Measurements from ENCODE around the gene ARL16. TPM values are rescaled to one million over a fixed set of nuclear protein-coding genes. Genes with fewer than 3 reads are reported as not detected.

The ARL16 gene
- polyA plus RNA-seq, 1 of the 3 experiments (the other 2 are of a cell fraction), result 148 TPM

DNA sequence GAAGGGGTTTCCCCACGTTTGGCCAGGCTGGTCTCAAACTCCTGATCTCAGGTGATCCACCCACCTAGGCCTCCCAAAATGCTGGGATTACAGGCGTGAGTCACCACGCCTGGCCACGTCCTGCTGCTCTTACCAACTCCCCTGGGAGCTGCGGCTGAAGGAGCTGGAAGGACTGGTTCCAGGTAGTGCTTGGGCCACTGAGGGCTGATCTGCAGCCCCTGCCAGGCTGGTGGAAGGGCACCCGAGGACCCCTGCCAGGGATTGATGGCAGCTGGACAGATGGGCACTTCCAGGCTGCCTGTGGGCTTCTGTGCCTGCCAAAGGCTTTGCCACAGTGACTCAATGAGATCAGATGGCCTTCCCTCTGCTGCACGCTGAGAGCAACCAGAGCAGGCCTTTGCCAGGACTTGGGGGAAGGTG lies 19.5 kb downstream of the ARL16 start:
- Histone ChIP-seq H3K4me3 (ENCODE audit: low read depth in 2 of 2, low read length in 1 of 2) (no peak overlapping the region), H3K79me2 (ENCODE audit: insufficient read depth) (peaks cover 47% of the 10 kb centered on the region), H3K27ac (ENCODE audit: low read depth in 2 of 2, low read length in 1 of 2) (no peak overlapping the region), H3K27me3 (ENCODE audit: insufficient read depth) (no peaks in the 10 kb centered on the region), H3K4me1 (ENCODE audit: control insufficient read depth in 1 of 2, insufficient read depth in 2 of 2, low read depth in 1 of 2, low read length in 1 of 2) (peaks cover 18 to 22% of the 10 kb centered on the region in 2 experiments; a peak in 3 of 4 replicates), H4K20me1 (ENCODE audit: insufficient read depth) (no peaks in the 10 kb centered on the region), H3F3A (replicated peaks; ENCODE audit: insufficient read depth) (peaks cover 7% of the 10 kb centered on the region), H3K9me2 (no peaks in the 10 kb centered on the region), H3K4me2 (no peak overlapping the region), H3K9me3 (no peaks in the 10 kb centered on the region), H2AFZ (ENCODE audit: low read depth) (no peak overlapping the region), H3K36me3 (replicated peaks in 1 of 2; ENCODE audit: control insufficient read depth in 1 of 2, insufficient read depth in 2 of 2, low read length in 1 of 2) (peaks cover 10 to 17% of the 10 kb centered on the region in 2 experiments), H3K9ac (no peak overlapping the region)
- WGBS (ENCODE audit: low lambda C conversion rate), result 81% methylated on average over 7 of the region's 7 CpGs
- DNase-seq, result no peak
- TF ChIP-seq RAD21 (IDR thresholded peaks at IDR 0.05; ENCODE audit: low read length), result no peak
- TF ChIP-seq, protein P1, sequence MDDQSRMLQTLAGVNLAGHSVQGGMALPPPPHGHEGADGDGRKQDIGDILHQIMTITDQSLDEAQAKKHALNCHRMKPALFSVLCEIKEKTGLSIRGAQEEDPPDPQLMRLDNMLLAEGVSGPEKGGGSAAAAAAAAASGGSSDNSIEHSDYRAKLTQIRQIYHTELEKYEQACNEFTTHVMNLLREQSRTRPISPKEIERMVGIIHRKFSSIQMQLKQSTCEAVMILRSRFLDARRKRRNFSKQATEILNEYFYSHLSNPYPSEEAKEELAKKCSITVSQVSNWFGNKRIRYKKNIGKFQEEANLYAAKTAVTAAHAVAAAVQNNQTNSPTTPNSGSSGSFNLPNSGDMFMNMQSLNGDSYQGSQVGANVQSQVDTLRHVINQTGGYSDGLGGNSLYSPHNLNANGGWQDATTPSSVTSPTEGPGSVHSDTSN (IDR thresholded peaks at IDR 0.05), result no peak
- no peak for TF ChIP-seq MEF2A (IDR thresholded peaks at IDR 0.05; ENCODE audit: borderline replicate concordance, low read depth)
- no peak for TF ChIP-seq JUND (IDR thresholded peaks at IDR 0.05)
- TF ChIP-seq, protein P2, sequence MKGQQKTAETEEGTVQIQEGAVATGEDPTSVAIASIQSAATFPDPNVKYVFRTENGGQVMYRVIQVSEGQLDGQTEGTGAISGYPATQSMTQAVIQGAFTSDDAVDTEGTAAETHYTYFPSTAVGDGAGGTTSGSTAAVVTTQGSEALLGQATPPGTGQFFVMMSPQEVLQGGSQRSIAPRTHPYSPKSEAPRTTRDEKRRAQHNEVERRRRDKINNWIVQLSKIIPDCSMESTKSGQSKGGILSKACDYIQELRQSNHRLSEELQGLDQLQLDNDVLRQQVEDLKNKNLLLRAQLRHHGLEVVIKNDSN (IDR thresholded peaks at IDR 0.05; ENCODE audit: borderline replicate concordance, low read depth), result no peak
- no peak for TF ChIP-seq TEAD4 (IDR thresholded peaks at IDR 0.05; ENCODE audit: borderline replicate concordance, insufficient read depth)
- no peak for TF ChIP-seq NFIC (IDR thresholded peaks at IDR 0.05; ENCODE audit: borderline replicate concordance)
- TF ChIP-seq RCOR1 (IDR thresholded peaks at IDR 0.05; ENCODE audit: low read length), result no peak
- no peak for TF ChIP-seq MXI1 (IDR thresholded peaks at IDR 0.05; ENCODE audit: low read depth, low read length)
- TF ChIP-seq RXRA (IDR thresholded peaks at IDR 0.05; ENCODE audit: borderline replicate concordance, low read depth), result no peak
- no peak for TF ChIP-seq SMC3 (IDR thresholded peaks at IDR 0.05; ENCODE audit: low read depth, low read length)
- TF ChIP-seq, protein P3, sequence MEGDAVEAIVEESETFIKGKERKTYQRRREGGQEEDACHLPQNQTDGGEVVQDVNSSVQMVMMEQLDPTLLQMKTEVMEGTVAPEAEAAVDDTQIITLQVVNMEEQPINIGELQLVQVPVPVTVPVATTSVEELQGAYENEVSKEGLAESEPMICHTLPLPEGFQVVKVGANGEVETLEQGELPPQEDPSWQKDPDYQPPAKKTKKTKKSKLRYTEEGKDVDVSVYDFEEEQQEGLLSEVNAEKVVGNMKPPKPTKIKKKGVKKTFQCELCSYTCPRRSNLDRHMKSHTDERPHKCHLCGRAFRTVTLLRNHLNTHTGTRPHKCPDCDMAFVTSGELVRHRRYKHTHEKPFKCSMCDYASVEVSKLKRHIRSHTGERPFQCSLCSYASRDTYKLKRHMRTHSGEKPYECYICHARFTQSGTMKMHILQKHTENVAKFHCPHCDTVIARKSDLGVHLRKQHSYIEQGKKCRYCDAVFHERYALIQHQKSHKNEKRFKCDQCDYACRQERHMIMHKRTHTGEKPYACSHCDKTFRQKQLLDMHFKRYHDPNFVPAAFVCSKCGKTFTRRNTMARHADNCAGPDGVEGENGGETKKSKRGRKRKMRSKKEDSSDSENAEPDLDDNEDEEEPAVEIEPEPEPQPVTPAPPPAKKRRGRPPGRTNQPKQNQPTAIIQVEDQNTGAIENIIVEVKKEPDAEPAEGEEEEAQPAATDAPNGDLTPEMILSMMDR (IDR thresholded peaks at IDR 0.05), result no peak
- TF ChIP-seq, protein P4, sequence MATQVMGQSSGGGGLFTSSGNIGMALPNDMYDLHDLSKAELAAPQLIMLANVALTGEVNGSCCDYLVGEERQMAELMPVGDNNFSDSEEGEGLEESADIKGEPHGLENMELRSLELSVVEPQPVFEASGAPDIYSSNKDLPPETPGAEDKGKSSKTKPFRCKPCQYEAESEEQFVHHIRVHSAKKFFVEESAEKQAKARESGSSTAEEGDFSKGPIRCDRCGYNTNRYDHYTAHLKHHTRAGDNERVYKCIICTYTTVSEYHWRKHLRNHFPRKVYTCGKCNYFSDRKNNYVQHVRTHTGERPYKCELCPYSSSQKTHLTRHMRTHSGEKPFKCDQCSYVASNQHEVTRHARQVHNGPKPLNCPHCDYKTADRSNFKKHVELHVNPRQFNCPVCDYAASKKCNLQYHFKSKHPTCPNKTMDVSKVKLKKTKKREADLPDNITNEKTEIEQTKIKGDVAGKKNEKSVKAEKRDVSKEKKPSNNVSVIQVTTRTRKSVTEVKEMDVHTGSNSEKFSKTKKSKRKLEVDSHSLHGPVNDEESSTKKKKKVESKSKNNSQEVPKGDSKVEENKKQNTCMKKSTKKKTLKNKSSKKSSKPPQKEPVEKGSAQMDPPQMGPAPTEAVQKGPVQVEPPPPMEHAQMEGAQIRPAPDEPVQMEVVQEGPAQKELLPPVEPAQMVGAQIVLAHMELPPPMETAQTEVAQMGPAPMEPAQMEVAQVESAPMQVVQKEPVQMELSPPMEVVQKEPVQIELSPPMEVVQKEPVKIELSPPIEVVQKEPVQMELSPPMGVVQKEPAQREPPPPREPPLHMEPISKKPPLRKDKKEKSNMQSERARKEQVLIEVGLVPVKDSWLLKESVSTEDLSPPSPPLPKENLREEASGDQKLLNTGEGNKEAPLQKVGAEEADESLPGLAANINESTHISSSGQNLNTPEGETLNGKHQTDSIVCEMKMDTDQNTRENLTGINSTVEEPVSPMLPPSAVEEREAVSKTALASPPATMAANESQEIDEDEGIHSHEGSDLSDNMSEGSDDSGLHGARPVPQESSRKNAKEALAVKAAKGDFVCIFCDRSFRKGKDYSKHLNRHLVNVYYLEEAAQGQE (IDR thresholded peaks at IDR 0.05; ENCODE audit: low read depth, low read length), result no peak
- no peak for TF ChIP-seq FOSL2 (IDR thresholded peaks at IDR 0.05; ENCODE audit: borderline replicate concordance, low read depth)
- ChIA-PET CTCF (interaction anchor here (1.4 to 2.9 kb wide), 3 partner anchors 11 to 16 kb away, joined by 3 to 12 read pairs (median 7); no protein-coding TSS in a partner anchor), POLR2A (interaction anchor here (0.7 kb wide), 1 partner anchor 39 kb away, joined by 3 read pairs; the partner anchor contains the start of gene MRPL12)
